A549 (cell line): ENCODE results near the gene PNPLA7. TPM values are rescaled to one million over a fixed set of nuclear protein-coding genes. Genes with fewer than 3 reads are reported as not detected.

Experiments used
- ATAC-seq, 2 experiments: fragments of 200-7000 bp in 1 of 2; fragments of >200 bp in 1 of 2; cut with Nextera tagmentation in 1 of 2; cut with Tn5 transposase in 1 of 2; 3 replicates each; pipeline versions ENCODE4 v1.8.0 to v1.9.1; 2018 to 2020; ENCODE audit warnings: mild to moderate bottlenecking in 1 of 2, moderate library complexity in 1 of 2
- CTCF ChIA-PET: fragments of 300-600 bp; sonication (Branson Sonifier 250); formaldehyde crosslinking; extraction: SDS; loops from one replicate; lab custom pipeline; 2021; ENCODE audit warnings: antibody characterized with exemption, inconsistent platforms; lab: Yijun Ruan, JAX
- POLR2A ChIA-PET: fragments of 350-600 bp; formaldehyde crosslinking; extraction: SDS; loops from one replicate; lab custom pipeline; 2021; ENCODE audit warnings: antibody characterized with exemption, inconsistent platforms; lab: Yijun Ruan, JAX
- DNase-seq, 2 experiments: peaks; one replicate each; pipeline versions ENCODE4 v3.0.0 to v3.0.0-alpha.2; 2011 to 2016; ENCODE audit warnings: low read depth in 1 of 2, low spot score in 1 of 2
- FAIRE-seq: peaks from 2 replicates; lab custom pipeline; 2011; peaks lifted over from hg19 to GRCh38; lab: Jason Lieb, UNC
- H3K27ac ChIP-seq, 2 experiments: fragments of >200 bp; sonication (Bioruptor Twin); formaldehyde crosslinking; 3 replicates each; pipeline ENCODE4 v1.5.1; 2016 to 2017
- H3K4me1 ChIP-seq: fragments of >200 bp; sonication (Bioruptor Twin); formaldehyde crosslinking; 3 replicates; pipeline ENCODE4 v1.6.1; 2016
- H3K4me2 ChIP-seq: fragments of >200 bp; sonication (Bioruptor Twin); formaldehyde crosslinking; 3 replicates; pipeline ENCODE4 v1.6.1; 2016
- H3K4me3 ChIP-seq: fragments of >200 bp; sonication (Bioruptor Twin); formaldehyde crosslinking; 3 replicates; pipeline ENCODE4 v1.5.1; 2016
- H3K9me3 ChIP-seq: fragments of >200 bp; sonication (Bioruptor Twin); formaldehyde crosslinking; 3 replicates; pipeline ENCODE4 v1.6.1; 2016
- BHLHE40 ChIP-seq: IDR thresholded peaks from 2 replicates; pipeline ENCODE4 v1.6.1; 2012; ENCODE audit warnings: low read depth, low read length, inconsistent platforms
- CBX8 ChIP-seq: fragments of 200-600 bp; sonication (generic); IDR thresholded peaks from 2 replicates; pipeline ENCODE4 v1.6.1; 2016
- CHD2 ChIP-seq: fragments of 150-350 bp; IDR thresholded peaks from 2 replicates; pipeline ENCODE4 v1.6.1; 2014; ENCODE audit warnings: low read length; ENCODE audit not compliant: partially characterized antibody
- EP300 ChIP-seq, 2 experiments: fragments of >200 bp; sonication (Bioruptor Twin); formaldehyde crosslinking; IDR thresholded peaks; 2 replicates in 1 of 2; 3 replicates in 1 of 2; pipeline ENCODE4 v1.6.1; 2016 to 2017
- ESRRA ChIP-seq: fragments of 150-350 bp; IDR thresholded peaks from 2 replicates; pipeline ENCODE4 v1.6.1; 2014; ENCODE audit warnings: mild to moderate bottlenecking, low read length, borderline replicate concordance
- FOSL2 ChIP-seq, 2 experiments: fragments of 450-650 bp in 1 of 2; fragments of >200 bp in 1 of 2; sonication (Bioruptor Twin) in 1 of 2; formaldehyde crosslinking; IDR thresholded peaks; 2 replicates each; pipeline versions ENCODE4 v1.5.0 to v1.6.1; 2016 to 2020; ENCODE audit warnings: mild to moderate bottlenecking in 1 of 2, moderate library complexity in 1 of 2
- FOXS1 ChIP-seq: fragments of 250-450 bp; sonication (Bioruptor Pico); IDR thresholded peaks from 2 replicates; pipeline ENCODE4 v1.5.0; 2020; ENCODE audit warnings: mild to moderate bottlenecking, moderate library complexity
- HDAC2 ChIP-seq: fragments of 200-600 bp; sonication (generic); IDR thresholded peaks from 2 replicates; pipeline ENCODE4 v1.6.1; 2016
- HEYL ChIP-seq: fragments of 250-450 bp; sonication (Bioruptor Pico); IDR thresholded peaks from 2 replicates; pipeline ENCODE4 v1.8.0; 2021; ENCODE audit warnings: mild to moderate bottlenecking, moderate library complexity
- HOXB13 ChIP-seq: fragments of 250-450 bp; sonication (Bioruptor Pico); IDR thresholded peaks from 2 replicates; pipeline ENCODE4 v1.5.0; 2020; ENCODE audit warnings: low read depth, mild to moderate bottlenecking, moderate library complexity
- KDM1A ChIP-seq: fragments of 200-600 bp; sonication (generic); IDR thresholded peaks from 2 replicates; pipeline ENCODE4 v1.6.1; 2016; ENCODE audit warnings: low read depth, mild to moderate bottlenecking
- MAZ ChIP-seq: fragments of 150-350 bp; IDR thresholded peaks from 2 replicates; pipeline ENCODE4 v1.6.1; 2014; ENCODE audit warnings: antibody characterized with exemption, low read depth, low read length, borderline replicate concordance
- NPAS2 ChIP-seq: fragments of 250-450 bp; sonication (Bioruptor Pico); IDR thresholded peaks from 2 replicates; pipeline ENCODE4 v1.8.0; 2022; ENCODE audit warnings: mild to moderate bottlenecking, moderate library complexity, borderline replicate concordance
- PHF8 ChIP-seq: fragments of 200-600 bp; sonication (generic); IDR thresholded peaks from 2 replicates; pipeline ENCODE4 v1.6.1; 2016; ENCODE audit warnings: low read depth, mild to moderate bottlenecking, antibody characterized with exemption, moderate library complexity, borderline replicate concordance
- POLR2A ChIP-seq: IDR thresholded peaks from 2 replicates; pipeline ENCODE4 v1.6.1; 2012; ENCODE audit warnings: mild to moderate bottlenecking, low read length
- RARB ChIP-seq: fragments of 250-450 bp; sonication (Bioruptor Pico); IDR thresholded peaks from 2 replicates; pipeline ENCODE4 v1.8.0; 2021; ENCODE audit warnings: mild to moderate bottlenecking, moderate library complexity
- RCOR1 ChIP-seq: fragments of 150-350 bp; IDR thresholded peaks from 2 replicates; pipeline ENCODE4 v1.6.1; 2014; ENCODE audit warnings: antibody characterized with exemption, low read length, low read depth
- RNF2 ChIP-seq: fragments of 200-600 bp; sonication (generic); IDR thresholded peaks from 2 replicates; pipeline ENCODE4 v1.6.1; 2016; ENCODE audit warnings: low read depth, mild to moderate bottlenecking, antibody characterized with exemption, moderate library complexity, borderline replicate concordance
- TFCP2L1 ChIP-seq: fragments of 250-450 bp; sonication (Bioruptor Pico); IDR thresholded peaks from 2 replicates; pipeline ENCODE4 v1.5.0; 2021; ENCODE audit warnings: mild to moderate bottlenecking
- ZC3H11A ChIP-seq: fragments of 450-650 bp; IDR thresholded peaks from 2 replicates; pipeline ENCODE4 v1.6.1; 2014; ENCODE audit warnings: antibody characterized with exemption, mild to moderate bottlenecking
- ZFP36 ChIP-seq: fragments of 450-650 bp; IDR thresholded peaks from 2 replicates; pipeline ENCODE4 v1.6.1; 2014; ENCODE audit warnings: borderline replicate concordance; ENCODE audit not compliant: partially characterized antibody
- ZNF302 ChIP-seq: fragments of 250-450 bp; sonication (Bioruptor Pico); IDR thresholded peaks from 2 replicates; pipeline ENCODE4 v1.9.0; 2021; ENCODE audit warnings: inconsistent platforms, mild to moderate bottlenecking, moderate library complexity
- ZSCAN20 ChIP-seq: fragments of 250-450 bp; sonication (Bioruptor Pico); IDR thresholded peaks from 2 replicates; pipeline ENCODE4 v1.8.0; 2022; ENCODE audit warnings: mild to moderate bottlenecking, moderate library complexity
- WGBS: methylation state at CpG from one replicate; pipeline ENCODE4 v1.1.6; 2017; ENCODE audit errors: missing lambda C conversion rate; 5-methylcytosine and 5-hydroxymethylcytosine counted together
- polyA plus RNA-seq, 4 experiments: library from polyadenylated mRNA; depleted of rRNA in 3 of 4; stranded (reverse); fragments of >200 nt; fragmentation: RNase III in 1 of 4; extraction: RNeasy Plus Mini Kit Qiagen cat#74134 plus additional on column Dnase treatment in 1 of 4; gene quantifications; 2 replicates in 3 of 4; 3 replicates in 1 of 4; pipeline ENCODE4 v1.2.3, GENCODE V29; 2011 to 2017
- TF ChIP-seq, protein P1 (sequence below): IDR thresholded peaks from 2 replicates; pipeline ENCODE4 v1.6.1; 2012
- TF ChIP-seq, protein P2 (sequence below): fragments of 250-450 bp; sonication (Bioruptor Pico); IDR thresholded peaks from 2 replicates; pipeline ENCODE4 v1.5.0; 2021; ENCODE audit warnings: mild to moderate bottlenecking, moderate library complexity, borderline replicate concordance
- TF ChIP-seq, protein P3 (sequence below): fragments of 450-650 bp; IDR thresholded peaks from 2 replicates; pipeline ENCODE4 v1.6.1; 2014; ENCODE audit warnings: antibody characterized with exemption
- TF ChIP-seq, protein P4 (sequence below): fragments of 200-600 bp; sonication (generic); IDR thresholded peaks from 2 replicates; pipeline ENCODE4 v1.6.1; 2016; ENCODE audit warnings: antibody characterized with exemption, mild to moderate bottlenecking, moderate library complexity

Gene PNPLA7
- polyA plus RNA-seq, 2 of the 4 experiments (the other 2 are of a cell fraction), result 0.31 to 1.1 TPM

DNA sequence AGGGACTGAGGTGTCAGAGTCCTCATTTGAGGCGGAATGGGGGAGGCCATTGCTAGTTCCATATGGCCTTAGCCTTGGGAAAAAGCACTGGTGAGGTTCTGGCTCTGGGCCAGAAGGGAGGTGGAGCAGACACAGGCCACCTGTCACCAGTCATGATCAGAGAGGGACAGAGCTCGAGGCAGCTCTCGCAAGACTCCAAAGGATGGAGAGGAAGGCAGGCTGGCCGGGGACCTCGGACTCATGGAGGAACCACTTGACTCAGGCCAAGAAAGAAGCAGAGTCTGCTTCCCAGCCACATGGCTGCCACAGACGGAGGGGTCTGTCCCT is 61.9 kb downstream of the PNPLA7 start:
- 85% methylated on average over 6 of the region's 6 CpGs for WGBS
- no peaks in the 10 kb centered on the region for H3K9me3 ChIP-seq
- ChIA-PET POLR2A (no interaction called here), CTCF (interaction anchor here (2.1 kb wide), 1 partner anchor 10 kb away, joined by 6 read pairs; no protein-coding TSS in a partner anchor)
- H3K4me3 ChIP-seq, result no peak overlapping the region
- H3K4me2 ChIP-seq, result no peak overlapping the region
- H3K4me1 ChIP-seq, result no peaks in the 10 kb centered on the region
- H3K27ac ChIP-seq, result no peak overlapping the region
- FAIRE-seq, result no peak
- TF ChIP-seq FOXS1 (CRISPR knock-in tag) (no peak), HEYL (CRISPR knock-in tag) (no peak), ZFP36 (no peak), ZNF302 (CRISPR knock-in tag) (no peak), RCOR1 (no peak), ZSCAN20 (CRISPR knock-in tag) (no peak), POLR2A (no peak), MAZ (no peak), HDAC2 (no peak), EP300 (IDR thresholded peaks at IDR 0.05) (no peak), NPAS2 (CRISPR knock-in tag) (no peak)
- TF ChIP-seq, protein P1, sequence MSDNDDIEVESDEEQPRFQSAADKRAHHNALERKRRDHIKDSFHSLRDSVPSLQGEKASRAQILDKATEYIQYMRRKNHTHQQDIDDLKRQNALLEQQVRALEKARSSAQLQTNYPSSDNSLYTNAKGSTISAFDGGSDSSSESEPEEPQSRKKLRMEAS, result no peak
- TF ChIP-seq, protein P2, sequence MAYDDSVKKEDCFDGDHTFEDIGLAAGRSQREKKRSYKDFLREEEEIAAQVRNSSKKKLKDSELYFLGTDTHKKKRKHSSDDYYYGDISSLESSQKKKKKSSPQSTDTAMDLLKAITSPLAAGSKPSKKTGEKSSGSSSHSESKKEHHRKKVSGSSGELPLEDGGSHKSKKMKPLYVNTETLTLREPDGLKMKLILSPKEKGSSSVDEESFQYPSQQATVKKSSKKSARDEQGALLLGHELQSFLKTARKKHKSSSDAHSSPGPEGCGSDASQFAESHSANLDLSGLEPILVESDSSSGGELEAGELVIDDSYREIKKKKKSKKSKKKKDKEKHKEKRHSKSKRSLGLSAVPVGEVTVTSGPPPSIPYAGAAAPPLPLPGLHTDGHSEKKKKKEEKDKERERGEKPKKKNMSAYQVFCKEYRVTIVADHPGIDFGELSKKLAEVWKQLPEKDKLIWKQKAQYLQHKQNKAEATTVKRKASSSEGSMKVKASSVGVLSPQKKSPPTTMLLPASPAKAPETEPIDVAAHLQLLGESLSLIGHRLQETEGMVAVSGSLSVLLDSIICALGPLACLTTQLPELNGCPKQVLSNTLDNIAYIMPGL, result no peak
- TF ChIP-seq, protein P3, sequence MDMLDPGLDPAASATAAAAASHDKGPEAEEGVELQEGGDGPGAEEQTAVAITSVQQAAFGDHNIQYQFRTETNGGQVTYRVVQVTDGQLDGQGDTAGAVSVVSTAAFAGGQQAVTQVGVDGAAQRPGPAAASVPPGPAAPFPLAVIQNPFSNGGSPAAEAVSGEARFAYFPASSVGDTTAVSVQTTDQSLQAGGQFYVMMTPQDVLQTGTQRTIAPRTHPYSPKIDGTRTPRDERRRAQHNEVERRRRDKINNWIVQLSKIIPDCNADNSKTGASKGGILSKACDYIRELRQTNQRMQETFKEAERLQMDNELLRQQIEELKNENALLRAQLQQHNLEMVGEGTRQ, result no peak
- no peak for DNase-seq
- no peak for ATAC-seq

DNA sequence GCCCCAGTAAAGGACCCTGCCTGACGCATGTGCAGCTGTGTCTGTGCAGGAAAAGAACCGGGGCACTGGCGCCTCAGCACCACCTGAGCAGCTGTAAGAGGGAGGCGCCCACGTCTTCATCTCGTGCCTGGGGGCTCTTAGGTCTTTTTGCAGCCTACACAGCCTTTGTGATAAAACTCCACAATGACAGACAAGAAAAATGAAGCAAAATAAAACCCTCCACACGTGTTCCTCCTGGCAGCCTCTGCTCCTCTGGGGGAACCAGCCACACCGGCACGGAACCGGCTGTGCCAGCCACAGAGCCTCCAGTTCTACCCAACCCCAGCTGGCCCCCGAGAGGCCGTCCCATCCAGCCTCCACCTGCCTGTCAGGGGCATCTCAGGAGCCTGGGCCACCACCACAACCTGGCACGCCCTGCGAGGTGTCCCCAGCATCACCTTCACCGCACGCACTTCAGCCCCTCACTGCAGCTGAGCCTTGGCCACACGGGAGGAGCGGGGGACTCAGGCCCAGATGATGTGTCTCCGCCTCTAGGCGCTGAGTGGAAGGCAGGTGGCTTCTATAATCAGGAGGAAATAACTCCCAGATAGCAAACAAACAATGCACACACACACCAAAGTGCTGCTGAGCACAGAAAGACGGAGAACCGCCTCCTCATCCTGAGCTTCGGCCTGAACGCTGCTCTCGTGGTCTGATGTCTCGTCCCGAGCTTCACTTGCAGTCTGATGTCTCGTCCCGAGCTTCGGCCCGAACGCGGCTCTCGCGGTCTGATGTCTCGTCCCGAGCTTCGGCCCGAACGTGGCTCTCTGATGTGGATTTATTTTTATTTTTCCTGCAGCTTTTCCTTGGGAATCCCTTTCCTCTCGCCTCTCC is 62.5 kb downstream of the PNPLA7 start:
- Histone ChIP-seq H3K4me3 (no peak overlapping the region), H3K27ac (no peak overlapping the region), H3K4me1 (peaks cover 1% of the 10 kb centered on the region; the same call in 1 of the 3 replicates), H3K4me2 (no peak overlapping the region), H3K9me3 (no peaks in the 10 kb centered on the region)
- ChIA-PET CTCF (interaction anchor here (1.3 to 2.1 kb wide), 3 partner anchors 9 to 184 kb away, joined by 3 to 6 read pairs (median 3); no protein-coding TSS in a partner anchor), POLR2A (no interaction called here)
- DNase-seq, result no peak
- FAIRE-seq, result no peak
- no peak for ATAC-seq
- WGBS, result 87% methylated on average over 38 of the region's 41 CpGs
- TF ChIP-seq ZSCAN20 (CRISPR knock-in tag) (no peak), ZNF302 (CRISPR knock-in tag) (no peak), ESRRA (no peak), HOXB13 (no peak), KDM1A (no peak), FOSL2 (IDR thresholded peaks at IDR 0.05) (no peak), FOSL2 (CRISPR knock-in tag; IDR thresholded peaks at IDR 0.05) (no peak), RNF2 (no peak), ZC3H11A (no peak), RARB (CRISPR knock-in tag) (no peak), BHLHE40 (no peak), CHD2 (no peak), TFCP2L1 (CRISPR knock-in tag) (no peak), PHF8 (no peak), EP300 (IDR thresholded peaks at IDR 0.05) (no peak), CBX8 (no peak)
- TF ChIP-seq, protein P2, result no peak
- TF ChIP-seq, protein P4, sequence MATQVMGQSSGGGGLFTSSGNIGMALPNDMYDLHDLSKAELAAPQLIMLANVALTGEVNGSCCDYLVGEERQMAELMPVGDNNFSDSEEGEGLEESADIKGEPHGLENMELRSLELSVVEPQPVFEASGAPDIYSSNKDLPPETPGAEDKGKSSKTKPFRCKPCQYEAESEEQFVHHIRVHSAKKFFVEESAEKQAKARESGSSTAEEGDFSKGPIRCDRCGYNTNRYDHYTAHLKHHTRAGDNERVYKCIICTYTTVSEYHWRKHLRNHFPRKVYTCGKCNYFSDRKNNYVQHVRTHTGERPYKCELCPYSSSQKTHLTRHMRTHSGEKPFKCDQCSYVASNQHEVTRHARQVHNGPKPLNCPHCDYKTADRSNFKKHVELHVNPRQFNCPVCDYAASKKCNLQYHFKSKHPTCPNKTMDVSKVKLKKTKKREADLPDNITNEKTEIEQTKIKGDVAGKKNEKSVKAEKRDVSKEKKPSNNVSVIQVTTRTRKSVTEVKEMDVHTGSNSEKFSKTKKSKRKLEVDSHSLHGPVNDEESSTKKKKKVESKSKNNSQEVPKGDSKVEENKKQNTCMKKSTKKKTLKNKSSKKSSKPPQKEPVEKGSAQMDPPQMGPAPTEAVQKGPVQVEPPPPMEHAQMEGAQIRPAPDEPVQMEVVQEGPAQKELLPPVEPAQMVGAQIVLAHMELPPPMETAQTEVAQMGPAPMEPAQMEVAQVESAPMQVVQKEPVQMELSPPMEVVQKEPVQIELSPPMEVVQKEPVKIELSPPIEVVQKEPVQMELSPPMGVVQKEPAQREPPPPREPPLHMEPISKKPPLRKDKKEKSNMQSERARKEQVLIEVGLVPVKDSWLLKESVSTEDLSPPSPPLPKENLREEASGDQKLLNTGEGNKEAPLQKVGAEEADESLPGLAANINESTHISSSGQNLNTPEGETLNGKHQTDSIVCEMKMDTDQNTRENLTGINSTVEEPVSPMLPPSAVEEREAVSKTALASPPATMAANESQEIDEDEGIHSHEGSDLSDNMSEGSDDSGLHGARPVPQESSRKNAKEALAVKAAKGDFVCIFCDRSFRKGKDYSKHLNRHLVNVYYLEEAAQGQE, result no peak
